Measurements from ENCODE around the gene POPDC3.

GRCh38 chr6:105138141-105138540, 41.7 kb downstream of the POPDC3 start:
- TF ChIP-seq CTCF (IDR thresholded peaks at IDR 0.05), result no peak
- no peak for TF ChIP-seq POLR2A (IDR thresholded peaks at IDR 0.05)

Data from adrenal gland (tissue), 5 donors.